Peyer's patch (tissue), 4 donors: ENCODE results near the gene CHSY1. TPM values are rescaled to one million over a fixed set of nuclear protein-coding genes. Genes with fewer than 3 reads are reported as not detected.

Experiments used
- DNase-seq, 3 donors: peaks; one replicate each; pipeline ENCODE4 v3.0.0-alpha.2; 2017 to 2019
- H3K27ac ChIP-seq, 4 donors: fragments of 200-600 bp; sonication (generic); one replicate each; pipeline ENCODE4 v1.5.1; 2016 to 2019
- H3K27me3 ChIP-seq, 2 donors: fragments of 200-600 bp; sonication (generic); one replicate each; pipeline ENCODE4 v1.5.1; 2019
- H3K36me3 ChIP-seq, 3 donors: fragments of 200-600 bp; sonication (generic); one replicate each; pipeline ENCODE4 v1.5.1; 2016 to 2019
- H3K4me1 ChIP-seq, 4 donors: fragments of 200-600 bp; sonication (generic); one replicate each; pipeline ENCODE4 v1.5.1; 2016 to 2019
- H3K4me3 ChIP-seq, 4 donors: fragments of 200-600 bp; sonication (generic); 1 replicate in 3 of 4; 2 replicates in 1 of 4; pipeline ENCODE4 v1.5.1; 2016 to 2019; ENCODE audit warnings: mild to moderate bottlenecking in 1 of 4
- H3K9me3 ChIP-seq, 4 donors: fragments of 200-600 bp; sonication (generic); one replicate each; pipeline ENCODE4 v1.5.1; 2016 to 2019; ENCODE audit warnings: mild to moderate bottlenecking in 1 of 4
- CTCF ChIP-seq, 6 experiments: fragments of 450-650 bp in 4 of 6; fragments of 200-600 bp in 2 of 6; sonication (generic) in 1 of 6; IDR thresholded peaks; one replicate each; pipeline ENCODE4 v1.5.1; 2017 to 2019; ENCODE audit warnings: antibody characterized with exemption in 6 of 6, mild to moderate bottlenecking in 3 of 6, moderate library complexity in 1 of 6
- POLR2A ChIP-seq, 2 donors: fragments of 450-650 bp; IDR thresholded peaks; one replicate each; pipeline ENCODE4 v1.5.1; 2017; ENCODE audit warnings: antibody characterized with exemption in 2 of 2, mild to moderate bottlenecking in 2 of 2, moderate library complexity in 2 of 2
- total RNA-seq, 4 donors: library from RNA; depleted of rRNA; stranded (reverse); fragments of >200 nt; gene quantifications; one replicate each; pipeline ENCODE4 v1.1.0, GENCODE V29; 2016

The CHSY1 gene
- total RNA-seq, 4 donors from 2014 or later, result 8.1 to 31.4 (median 9.3) TPM

- Histone ChIP-seq H3K9me3 (no peaks in the 10 kb centered on the region), H3K4me1 (peaks cover 0 to 11% (median 0%) of the 10 kb centered on the region in 4 donors), H3K27me3 (no peaks in the 10 kb centered on the region), H3K4me3 (no peak overlapping the region), H3K36me3 (no peaks in the 10 kb centered on the region), H3K27ac (no peak overlapping the region)
- DNase-seq, result no peak
- TF ChIP-seq CTCF (IDR thresholded peaks at IDR 0.05), result no peak
- no peak for TF ChIP-seq POLR2A (IDR thresholded peaks at IDR 0.05)
These were observed 66.1 kb downstream of the CHSY1 start for GRCh38 chr15:101185770-101186169.

- H3K27me3 ChIP-seq, result no peaks in the 10 kb centered on the region
- DNase-seq, result no peak
- H3K36me3 ChIP-seq, result no peaks in the 10 kb centered on the region
- TF ChIP-seq POLR2A (IDR thresholded peaks at IDR 0.05), result no peak
- peaks cover 0 to 11% (median 0%) of the 10 kb centered on the region in 4 donors for H3K4me1 ChIP-seq
- H3K27ac ChIP-seq, result no peak overlapping the region
- no peaks in the 10 kb centered on the region for H3K9me3 ChIP-seq
- no peak overlapping the region for H3K4me3 ChIP-seq
These were observed 66.5 kb downstream of the CHSY1 start for GRCh38 chr15:101185336-101185735.

GRCh38 chr15:101184830-101185229, 67.0 kb downstream of the CHSY1 start:
- H3K9me3 ChIP-seq, result no peaks in the 10 kb centered on the region
- H3K36me3 ChIP-seq, result no peaks in the 10 kb centered on the region
- H3K4me1 ChIP-seq, result peaks cover 0 to 11% (median 0%) of the 10 kb centered on the region in 4 donors
- H3K27ac ChIP-seq, result no peak overlapping the region
- TF ChIP-seq CTCF (IDR thresholded peaks at IDR 0.05), result no peak
- TF ChIP-seq POLR2A (IDR thresholded peaks at IDR 0.05), result no peak
- DNase-seq, result no peak
- H3K4me3 ChIP-seq, result no peak overlapping the region
- H3K27me3 ChIP-seq, result no peaks in the 10 kb centered on the region

- Histone ChIP-seq H3K36me3 (no peaks in the 10 kb centered on the region), H3K27ac (no peak overlapping the region), H3K4me1 (peaks cover 0 to 6% (median 0%) of the 10 kb centered on the region in 4 donors), H3K4me3 (no peak overlapping the region), H3K9me3 (no peaks in the 10 kb centered on the region), H3K27me3 (no peaks in the 10 kb centered on the region)
- no peak for DNase-seq
- TF ChIP-seq POLR2A (IDR thresholded peaks at IDR 0.05) (no peak), CTCF (IDR thresholded peaks at IDR 0.05) (no peak)
These were observed 67.9 kb downstream of the CHSY1 start for GRCh38 chr15:101183931-101184305.

GRCh38 chr15:101183226-101183930, 68.5 kb downstream of the CHSY1 start:
- DNase-seq, result no peak
- H3K36me3 ChIP-seq, result peaks cover 0 to 4% (median 0%) of the 10 kb centered on the region in 3 donors
- no peaks in the 10 kb centered on the region for H3K9me3 ChIP-seq
- H3K27me3 ChIP-seq, result no peaks in the 10 kb centered on the region
- H3K27ac ChIP-seq, result no peak overlapping the region
- no peak for TF ChIP-seq CTCF (IDR thresholded peaks at IDR 0.05)
- TF ChIP-seq POLR2A (IDR thresholded peaks at IDR 0.05), result no peak
- peaks cover 0 to 6% (median 0%) of the 10 kb centered on the region in 4 donors for H3K4me1 ChIP-seq
- no peak overlapping the region for H3K4me3 ChIP-seq

GRCh38 chr15:101182215-101182614, 69.6 kb downstream of the CHSY1 start:
- peaks cover 0 to 6% (median 0%) of the 10 kb centered on the region in 3 donors for H3K36me3 ChIP-seq
- peaks cover 0 to 5% (median 0%) of the 10 kb centered on the region in 4 donors for H3K4me1 ChIP-seq
- no peak overlapping the region for H3K27ac ChIP-seq
- H3K27me3 ChIP-seq, result no peaks in the 10 kb centered on the region
- TF ChIP-seq POLR2A (IDR thresholded peaks at IDR 0.05) (no peak), CTCF (IDR thresholded peaks at IDR 0.05) (no peak)
- H3K4me3 ChIP-seq, result no peak overlapping the region
- no peak for DNase-seq
- H3K9me3 ChIP-seq, result no peaks in the 10 kb centered on the region
